Endometrial microvascular endothelial cells (primary cell): ENCODE measurements around the gene SIRPG. TPM values are rescaled to one million over a fixed set of nuclear protein-coding genes. Genes with fewer than 3 reads are reported as not detected.
"Not testable (repeated sequence)": the region's sequence is repeated elsewhere in the genome, so short reads cannot be mapped to it uniquely, and the experiment has no call there.

Experiments used
- in situ Hi-C: cut with HindIII; loops from 2 replicates; pipeline ENCODE4 v1.10.0; 2017; ENCODE audit warnings: low sequenced_read_pairs, low pct_unique_long_range_greater_than_20kb; ENCODE audit errors: inconsistent ontology term
- total RNA-seq: library from RNA; depleted of rRNA; stranded (reverse); fragments of >200 nt; gene quantifications from one replicate; pipeline ENCODE4 v1.2.3, GENCODE V29; 2015; ENCODE audit errors: inconsistent ontology term

Gene SIRPG
- not detected for total RNA-seq

DNA sequence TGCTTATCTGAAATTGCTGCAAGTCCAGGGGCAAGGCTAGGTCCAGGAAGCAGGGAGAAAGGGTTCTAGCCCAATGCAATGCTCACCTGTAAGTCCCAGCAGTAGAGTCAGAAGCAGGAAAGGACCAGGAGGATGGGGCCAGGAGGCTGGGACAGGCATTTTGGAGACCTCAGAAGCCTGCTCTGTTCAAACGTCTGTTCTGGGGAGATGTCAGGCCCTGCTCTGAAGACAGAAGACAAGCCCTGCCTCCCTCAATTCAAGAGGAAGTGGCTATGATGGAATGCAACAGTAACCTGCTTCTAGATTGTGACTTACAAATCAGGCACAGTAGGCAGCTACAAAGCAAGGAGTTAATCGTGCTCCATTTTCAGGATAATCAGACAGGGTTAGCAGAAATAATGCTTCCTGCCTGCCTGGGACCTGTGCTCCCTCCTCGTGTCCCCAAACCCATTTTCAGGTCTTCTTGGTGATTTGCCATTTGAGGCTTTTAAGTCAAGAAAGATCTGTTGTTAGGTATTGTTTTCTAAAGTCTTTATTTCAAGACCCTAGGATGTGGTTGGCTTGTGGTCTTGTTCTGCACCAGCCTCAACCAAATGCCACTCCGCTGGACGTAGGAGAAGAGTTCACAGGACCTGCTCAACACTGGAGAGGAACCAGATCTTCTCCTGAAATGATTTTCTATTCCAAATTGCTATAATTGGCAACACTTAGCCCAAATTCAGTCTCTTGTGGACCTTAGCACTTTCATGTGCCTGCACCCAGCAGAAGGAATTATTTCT is at the start of gene SIRPG:
SIRPG (minus strand) TSS at position 224 of the 779 bp plus-strand sequence; CDS start at position 159, 65 bp downstream.
- in situ Hi-C loops = no loop called here

DNA sequence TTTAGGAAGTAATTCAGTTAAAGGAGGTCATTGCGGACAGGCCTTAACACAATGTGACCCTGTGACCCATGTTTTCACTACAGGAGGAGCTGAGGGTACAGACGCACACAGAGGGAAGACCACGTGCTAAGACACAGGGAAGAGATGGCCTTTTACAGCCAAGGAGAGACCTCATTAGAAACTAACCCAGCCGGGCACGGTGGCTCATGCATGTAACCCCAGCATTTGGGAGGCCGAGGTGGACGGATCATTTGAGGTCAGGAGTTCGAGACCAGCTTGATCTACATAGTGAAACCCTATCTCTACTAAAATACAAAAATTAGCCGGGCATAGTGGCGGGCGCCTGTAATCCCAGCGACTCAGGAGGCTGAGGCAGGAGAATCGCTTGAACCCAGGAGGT is 49.3 kb upstream of the SIRPG start:
- in situ Hi-C loops = not testable (repeated sequence)

DNA sequence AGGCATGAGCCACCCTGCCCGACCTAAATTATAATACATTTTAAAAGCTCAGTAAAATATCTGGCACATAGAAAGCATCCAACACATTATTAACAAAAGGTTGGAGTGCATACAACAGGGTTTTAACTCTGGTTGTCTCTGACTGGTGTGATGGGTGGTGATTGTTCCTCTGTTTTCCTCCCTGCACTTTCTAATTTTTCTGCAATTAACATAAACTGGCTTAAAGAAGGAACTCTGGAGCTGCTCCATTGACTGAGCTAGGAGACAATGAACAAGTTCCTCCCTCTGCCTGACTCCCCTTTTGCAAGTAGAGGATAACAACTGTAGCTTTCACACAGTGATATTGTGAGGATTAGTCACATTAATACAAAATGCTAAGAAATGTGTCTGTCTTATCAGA is 48.5 kb upstream of the SIRPG start:
- in situ Hi-C loops = no loop called here

DNA sequence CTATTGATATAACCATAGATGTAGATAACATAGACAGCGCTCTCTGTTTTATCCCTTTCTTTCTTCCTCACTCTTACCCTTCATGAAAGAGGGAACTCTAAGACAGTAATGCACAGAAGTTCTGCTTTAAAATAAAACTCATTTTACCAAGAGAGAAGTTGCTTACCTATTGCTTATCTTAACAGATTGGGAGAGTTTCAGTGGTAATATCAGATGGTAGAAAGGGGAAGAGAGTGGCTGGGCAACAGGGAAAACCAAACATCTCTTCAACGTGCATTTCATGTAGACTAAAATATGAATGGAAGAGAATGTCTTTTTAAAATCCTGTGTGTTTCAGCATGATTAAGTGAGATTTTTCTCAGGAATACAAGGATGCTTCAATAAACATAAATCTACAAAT is 45.3 kb upstream of the SIRPG start:
- in situ Hi-C loops = no loop called here

DNA sequence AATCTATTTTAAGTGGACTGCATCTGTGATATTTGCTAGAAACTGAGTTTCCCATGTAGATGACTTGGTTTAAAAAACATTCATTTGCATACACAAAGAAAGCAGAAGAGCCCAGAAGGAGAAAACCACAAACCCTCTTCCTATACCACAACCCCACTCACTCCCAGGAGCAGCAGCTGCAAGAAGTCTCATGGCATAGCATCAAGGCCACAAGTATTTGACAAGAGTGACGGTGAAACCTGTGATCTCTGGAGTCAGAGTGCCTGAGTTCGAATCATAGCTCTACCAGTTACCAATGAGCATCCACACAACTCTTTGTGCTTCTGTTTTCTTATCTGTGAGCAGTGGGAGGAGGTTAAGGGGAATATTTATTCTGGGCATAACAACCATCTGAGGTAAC is 44.7 kb upstream of the SIRPG start:
- in situ Hi-C loops = no loop called here

DNA sequence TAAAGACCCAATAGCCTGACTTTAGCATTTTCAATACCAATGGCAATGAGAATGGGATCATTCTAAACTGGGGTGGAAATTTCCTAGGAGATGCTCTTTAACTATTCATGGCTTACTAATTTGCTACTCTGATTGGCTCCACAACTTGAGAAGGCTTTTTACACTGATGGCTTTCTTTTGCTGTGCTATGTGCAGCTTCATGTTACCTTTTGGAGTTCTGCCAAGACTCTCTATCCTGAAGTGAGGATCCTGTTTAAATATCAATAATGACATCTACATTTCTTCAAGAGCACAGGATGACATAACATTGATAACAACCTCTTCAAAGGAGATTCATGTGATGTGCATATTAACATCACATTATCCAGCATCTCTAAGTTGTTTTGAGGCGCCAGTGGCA is 43.4 kb upstream of the SIRPG start:
- in situ Hi-C loops = no loop called here

DNA sequence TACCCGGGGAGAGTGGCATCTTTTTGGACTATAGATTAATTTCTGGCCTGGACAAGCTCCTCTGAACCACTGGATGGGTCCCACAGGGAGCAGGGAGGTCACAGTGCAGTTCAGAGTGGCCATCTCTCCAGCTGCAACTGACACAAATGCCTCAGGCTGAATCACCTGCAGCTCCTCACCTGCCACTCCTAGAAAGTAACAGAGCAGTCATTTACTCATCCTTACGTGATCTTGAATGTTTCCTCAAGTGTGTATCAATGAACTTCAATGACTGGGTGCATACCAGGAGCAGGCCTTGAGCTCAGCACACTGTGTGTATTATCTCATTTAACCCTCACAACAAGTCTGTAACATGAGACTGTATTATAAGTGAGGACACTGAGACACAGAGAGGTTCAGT is 40.0 kb upstream of the SIRPG start:
- in situ Hi-C loops = no loop called here

DNA sequence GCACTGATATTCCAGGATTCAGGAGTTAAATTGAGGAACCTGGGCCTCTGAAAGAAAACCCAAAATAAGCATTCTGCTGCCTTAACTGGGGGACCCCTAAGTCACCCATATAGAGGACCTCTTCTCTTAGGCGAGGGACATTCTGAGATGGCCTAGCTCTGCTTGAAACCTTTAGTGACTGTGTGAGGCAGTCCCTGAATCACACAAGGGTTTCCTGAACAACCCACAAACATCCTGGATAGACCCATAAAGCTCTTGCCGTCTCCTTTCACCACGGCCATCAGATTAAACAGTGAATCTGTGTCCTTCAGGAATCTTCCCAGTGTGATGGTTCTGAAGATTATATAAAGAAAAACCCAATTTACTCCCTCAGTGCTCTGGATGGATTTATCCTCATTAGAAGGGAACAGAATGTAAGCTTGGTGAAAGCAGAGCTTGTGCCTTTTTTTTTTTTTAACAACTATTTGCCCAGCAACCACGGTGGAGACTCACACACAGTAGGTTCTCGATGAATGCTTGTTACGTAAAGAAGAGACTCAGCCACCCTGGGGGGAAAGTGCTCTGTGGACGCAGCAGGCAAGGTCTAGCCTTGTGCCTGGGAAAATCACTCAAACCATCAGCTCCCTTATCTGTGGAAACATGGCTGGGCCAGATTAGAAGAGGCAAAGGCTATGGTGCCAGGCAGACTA is 39.1 kb upstream of the SIRPG start:
- in situ Hi-C loops = no loop called here

DNA sequence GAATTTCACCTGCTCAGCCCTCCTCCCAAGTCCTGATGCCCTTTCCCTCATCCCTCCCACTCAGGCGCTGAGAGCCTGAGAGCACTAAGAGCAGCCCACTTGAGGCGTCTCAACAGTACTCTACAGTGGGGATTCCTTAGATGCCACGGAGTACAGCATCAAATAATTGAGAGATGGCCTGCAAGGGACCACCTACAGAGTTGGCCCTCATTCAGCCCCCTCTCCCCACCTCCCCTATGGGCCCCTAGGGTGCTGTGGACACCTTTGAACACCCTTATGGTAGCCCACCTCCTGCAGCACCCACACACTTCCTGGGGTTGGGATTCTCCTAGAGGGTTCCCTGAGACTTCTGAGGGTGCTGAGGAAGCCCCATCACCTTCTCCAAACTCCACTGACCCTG is 37.1 kb upstream of the SIRPG start:
- in situ Hi-C loops = no loop called here

DNA sequence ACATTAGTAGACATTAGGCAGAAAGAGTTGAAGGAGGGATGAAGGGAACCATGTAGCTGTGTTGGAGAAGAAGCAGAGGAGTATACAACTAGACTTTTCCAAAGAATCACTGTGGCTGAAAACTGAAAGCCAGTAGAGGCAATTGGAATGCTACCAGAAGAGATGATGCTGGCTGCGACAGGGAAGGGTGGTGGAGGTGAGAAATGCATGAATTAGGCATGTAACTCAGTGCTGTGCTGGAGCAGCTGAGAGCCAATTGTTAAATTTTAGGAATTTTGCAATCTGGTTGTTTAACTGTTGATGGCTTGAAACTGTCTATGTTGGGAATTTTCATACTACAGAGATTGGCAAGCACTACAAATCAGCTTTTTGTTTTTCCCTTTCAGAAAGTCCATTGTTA is 35.8 kb upstream of the SIRPG start:
- in situ Hi-C loops = no loop called here

DNA sequence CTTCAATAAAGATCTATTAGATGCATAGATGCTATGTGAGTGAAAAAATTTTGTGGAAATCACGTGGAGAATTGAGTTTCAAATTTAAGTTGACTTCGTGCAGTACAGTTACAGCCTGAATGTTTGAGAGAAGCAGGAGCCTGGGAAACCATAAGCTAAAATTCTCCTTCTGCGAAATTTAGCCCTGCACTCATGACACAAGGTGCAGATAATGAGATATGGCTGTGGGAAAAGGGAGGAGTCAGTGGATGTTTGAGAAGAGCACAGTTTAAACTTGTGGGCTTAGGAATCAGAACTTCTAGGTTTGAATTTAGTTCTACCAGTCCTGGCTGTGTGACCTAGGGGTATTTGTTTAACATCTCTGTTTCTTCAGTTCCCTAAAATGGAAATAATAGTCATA is 32.1 kb upstream of the SIRPG start:
- in situ Hi-C loops = no loop called here

DNA sequence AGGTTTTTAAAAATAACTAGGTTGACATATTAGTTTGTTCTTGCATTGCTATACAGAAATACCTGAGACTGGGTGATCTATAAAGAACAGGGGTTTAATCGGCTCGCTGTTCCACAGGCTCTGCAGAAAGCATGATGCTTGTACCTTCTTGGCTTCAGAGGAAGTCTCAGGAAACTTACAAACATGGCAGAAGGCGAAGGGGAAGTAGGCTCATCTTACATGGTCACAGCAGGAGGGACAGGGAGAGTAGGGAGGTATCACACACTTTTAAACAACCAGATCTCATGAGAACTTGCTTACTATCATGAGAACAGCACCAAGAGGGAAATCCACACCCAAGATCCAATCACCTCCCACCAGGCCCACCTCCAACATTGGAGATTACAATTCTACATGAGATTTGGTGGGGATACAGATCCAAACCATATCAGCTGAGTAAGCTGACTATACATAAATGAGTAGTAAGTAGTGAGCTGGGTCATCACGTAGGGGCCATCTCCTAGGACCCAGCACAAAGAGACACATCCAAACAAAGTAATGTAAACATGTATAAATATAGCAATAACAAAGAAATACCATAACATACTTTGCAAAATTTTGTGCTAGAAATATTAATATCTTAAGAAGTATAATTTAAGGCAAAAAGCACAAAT is 31.4 kb upstream of the SIRPG start:
- in situ Hi-C loops = no loop called here

DNA sequence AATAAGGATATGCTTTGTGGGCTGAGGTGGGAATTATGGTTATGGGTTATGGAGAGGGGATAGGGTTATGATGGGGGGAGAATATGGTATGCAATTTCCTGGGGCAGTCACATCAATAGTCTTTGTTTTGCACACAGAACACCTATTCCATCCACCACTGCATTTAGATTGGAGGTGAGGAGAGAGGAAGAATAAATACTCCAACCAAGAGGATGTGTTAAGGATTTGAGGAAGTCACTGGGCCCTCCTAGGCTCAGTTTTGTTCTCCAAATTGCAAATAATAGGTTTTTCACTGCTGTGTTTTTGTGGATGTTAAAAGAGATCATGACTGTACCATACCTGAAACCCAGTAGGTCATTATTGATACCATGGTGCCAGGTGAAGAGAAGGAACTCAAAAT is 29.5 kb upstream of the SIRPG start:
- in situ Hi-C loops = no loop called here

DNA sequence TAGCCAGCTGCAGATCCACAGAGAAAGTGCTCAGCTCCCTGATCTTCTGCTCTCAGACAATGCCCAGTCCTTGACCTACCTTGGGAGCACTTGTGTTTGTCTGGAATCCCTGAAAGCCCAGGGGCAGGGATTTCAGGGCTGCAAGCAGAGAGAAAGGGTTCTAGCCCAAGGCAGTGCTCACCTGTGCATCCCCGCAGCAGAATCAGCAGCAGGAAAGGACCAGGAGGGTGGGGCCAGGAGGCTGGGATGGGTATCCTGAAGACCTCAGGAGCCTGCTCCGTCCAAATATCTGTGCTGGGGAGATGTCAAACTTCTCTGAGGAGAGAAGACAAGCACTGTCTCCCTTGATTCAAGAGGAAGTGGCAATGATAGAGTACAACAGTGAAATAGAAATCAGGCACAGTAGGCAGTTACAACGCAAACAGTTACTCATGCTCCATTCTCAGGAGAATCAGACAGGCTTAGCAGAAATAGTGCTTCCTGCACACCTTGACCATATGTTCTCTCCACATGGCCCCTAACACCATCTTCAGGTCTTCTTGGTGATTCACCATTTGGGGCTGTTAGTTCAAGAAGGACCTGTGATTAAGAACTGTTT is 28.7 kb upstream of the SIRPG start:
- in situ Hi-C loops = no loop called here

DNA sequence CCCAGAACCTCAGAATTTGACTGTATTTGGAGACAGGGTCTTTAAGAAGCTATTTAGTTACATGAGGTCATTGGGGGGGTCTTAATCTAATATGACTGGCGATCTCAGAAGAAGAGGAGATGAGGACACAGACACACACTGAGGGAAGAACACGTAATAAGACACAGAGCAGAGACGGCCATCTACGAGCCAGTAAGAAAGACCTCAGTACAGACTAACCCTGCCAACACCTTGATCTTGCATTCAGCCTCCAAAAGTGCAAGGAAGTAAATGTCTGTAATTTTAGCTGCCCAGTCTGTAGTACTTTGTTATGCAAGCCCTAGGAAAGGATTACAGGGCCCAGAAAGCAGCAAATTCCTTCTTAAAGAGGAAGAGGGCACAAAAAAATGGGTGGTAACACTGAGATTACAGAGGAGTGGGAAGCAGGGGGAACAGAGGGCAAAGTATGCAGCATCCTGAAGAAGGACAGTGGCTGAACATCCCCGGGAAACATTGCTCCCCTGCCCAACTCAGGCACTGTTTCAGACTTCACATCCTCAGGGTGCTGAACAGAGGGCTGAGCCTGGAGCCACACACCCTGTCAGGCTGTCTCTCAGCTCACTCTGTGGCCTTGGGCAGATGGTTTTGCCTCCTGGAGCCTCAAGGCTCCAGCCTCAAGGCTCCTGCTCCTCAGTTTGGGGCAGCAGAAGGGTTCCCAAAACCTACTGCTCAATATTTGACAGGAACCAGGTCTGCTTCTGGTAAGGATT is 27.9 kb upstream of the SIRPG start:
- in situ Hi-C loops = no loop called here

DNA sequence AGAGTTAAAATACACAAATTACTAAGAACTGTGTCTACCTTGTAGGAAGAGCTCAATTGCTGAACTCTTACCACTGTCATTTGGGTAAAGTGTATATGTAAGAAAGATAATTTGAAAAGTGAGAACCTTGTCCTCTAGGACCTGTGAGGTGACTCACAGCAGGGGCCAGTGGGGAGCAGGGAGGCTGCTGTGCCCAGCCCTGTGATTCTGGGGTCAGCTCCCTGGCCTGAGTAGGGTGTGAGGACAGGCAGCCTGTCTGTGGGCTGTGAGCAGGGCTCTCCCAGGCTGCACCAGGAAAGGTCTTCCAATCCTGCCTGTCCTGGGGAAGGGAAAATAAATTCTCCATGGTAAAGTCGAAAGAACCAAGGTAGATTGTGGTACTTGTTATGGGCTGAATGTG is 27.3 kb upstream of the SIRPG start:
- in situ Hi-C loops = no loop called here

DNA sequence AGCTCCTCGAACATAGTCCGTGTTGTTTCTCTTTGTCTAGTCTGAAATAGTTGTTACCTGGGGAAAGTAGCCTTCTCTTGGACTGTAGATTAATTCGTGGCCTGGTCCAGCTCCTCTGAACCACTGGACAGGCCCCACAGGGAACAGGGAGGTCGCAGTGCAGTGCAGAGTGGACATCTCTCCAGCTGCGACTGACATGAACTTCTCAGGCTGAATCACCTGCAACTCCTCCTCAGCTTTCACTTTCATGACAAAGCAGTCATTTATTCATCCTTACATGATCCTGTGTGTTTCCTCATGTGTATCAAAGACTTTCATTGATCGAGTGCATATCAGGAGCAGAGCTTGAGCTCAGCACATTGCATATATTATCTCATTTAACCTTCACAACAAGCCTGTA is 19.1 kb upstream of the SIRPG start:
- in situ Hi-C loops = no loop called here

DNA sequence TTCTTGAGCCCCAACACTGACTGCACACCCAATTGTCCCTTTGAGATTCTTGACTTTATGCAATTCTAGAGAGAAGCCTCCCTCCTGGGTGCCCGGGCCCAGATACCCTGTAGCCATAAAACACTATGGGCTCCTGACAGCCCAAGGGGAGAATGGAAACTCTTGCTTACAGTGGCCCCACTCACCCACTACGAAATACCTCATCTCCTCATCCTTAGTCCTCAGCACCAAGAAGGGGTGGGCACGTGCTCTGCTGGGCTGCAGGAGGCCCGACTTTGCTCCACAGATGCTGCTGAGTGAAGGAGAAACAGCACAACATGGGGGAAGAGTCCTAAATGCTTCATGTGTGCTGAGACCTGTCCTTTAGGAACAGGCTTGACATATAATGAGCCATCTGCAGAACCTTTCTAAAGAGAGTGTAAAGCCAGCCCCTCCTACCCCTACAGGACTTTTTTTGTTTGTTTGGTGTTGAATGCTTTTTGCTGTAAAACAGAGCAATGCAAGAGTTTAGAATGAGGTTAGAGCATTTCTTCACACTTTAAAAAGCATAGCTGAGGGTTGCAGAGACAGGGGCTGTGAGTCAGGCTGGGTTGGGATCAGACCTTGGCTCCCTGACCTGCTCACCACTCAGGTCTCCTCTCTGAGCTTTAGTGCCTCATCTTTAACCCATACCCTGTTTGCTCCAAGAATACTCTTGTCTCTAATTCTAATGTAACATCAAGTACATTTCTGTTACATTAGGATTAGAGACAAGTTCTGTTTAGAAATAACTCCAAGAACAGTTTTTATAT is 17.6 kb upstream of the SIRPG start:
- in situ Hi-C loops = no loop called here
